OCI-LY3 (cell line): ENCODE measurements around the gene LRP1B.
"Not testable (repeated sequence)": the region's sequence is repeated elsewhere in the genome, so short reads cannot be mapped to it uniquely, and the experiment has no call there.

Experiments
- EZH2phosphoT487 ChIP-seq: fragments of 200-600 bp; shearing (Covaris generic); IDR thresholded peaks from 2 replicates; pipeline ENCODE4 v1.6.1; 2018; ENCODE audit warnings: antibody characterized with exemption, mixed run types, low read depth
- TF ChIP-seq, protein P1 (sequence below): fragments of 200-600, 300-600 bp; sonication (generic); IDR thresholded peaks from 2 replicates; pipeline ENCODE4 v1.5.1; 2014; ENCODE audit warnings: antibody characterized with exemption, low read length, low read depth

DNA sequence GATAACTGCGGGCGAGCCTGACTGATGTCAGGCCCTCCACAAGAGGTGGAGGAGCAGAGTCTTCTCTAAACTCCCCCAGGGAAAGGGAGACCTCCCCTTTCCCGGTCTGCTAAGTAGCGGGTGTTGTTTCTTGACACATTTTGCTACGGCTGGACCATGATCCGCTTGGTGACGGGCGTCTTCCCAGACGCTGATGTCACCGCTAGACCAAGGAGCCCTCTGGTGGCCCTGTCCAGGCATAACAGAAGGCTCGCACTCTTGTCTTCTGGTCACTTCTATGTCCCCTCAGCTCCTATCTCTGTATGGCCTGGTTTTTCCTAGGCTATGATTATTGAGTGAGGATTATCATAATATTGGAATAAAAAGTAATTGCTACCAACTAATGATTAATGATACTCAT is 1166.5 kb downstream of the LRP1B start:
- TF ChIP-seq, protein P1, sequence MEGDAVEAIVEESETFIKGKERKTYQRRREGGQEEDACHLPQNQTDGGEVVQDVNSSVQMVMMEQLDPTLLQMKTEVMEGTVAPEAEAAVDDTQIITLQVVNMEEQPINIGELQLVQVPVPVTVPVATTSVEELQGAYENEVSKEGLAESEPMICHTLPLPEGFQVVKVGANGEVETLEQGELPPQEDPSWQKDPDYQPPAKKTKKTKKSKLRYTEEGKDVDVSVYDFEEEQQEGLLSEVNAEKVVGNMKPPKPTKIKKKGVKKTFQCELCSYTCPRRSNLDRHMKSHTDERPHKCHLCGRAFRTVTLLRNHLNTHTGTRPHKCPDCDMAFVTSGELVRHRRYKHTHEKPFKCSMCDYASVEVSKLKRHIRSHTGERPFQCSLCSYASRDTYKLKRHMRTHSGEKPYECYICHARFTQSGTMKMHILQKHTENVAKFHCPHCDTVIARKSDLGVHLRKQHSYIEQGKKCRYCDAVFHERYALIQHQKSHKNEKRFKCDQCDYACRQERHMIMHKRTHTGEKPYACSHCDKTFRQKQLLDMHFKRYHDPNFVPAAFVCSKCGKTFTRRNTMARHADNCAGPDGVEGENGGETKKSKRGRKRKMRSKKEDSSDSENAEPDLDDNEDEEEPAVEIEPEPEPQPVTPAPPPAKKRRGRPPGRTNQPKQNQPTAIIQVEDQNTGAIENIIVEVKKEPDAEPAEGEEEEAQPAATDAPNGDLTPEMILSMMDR = not testable (repeated sequence)
- TF ChIP-seq EZH2phosphoT487 = not testable (repeated sequence)
